H4 (cell line): ENCODE data around the gene CNTN4. TPM values are rescaled to one million over a fixed set of nuclear protein-coding genes. Genes with fewer than 3 reads are reported as not detected.

Source experiments
- DNase-seq: peaks from one replicate; pipeline ENCODE4 v3.0.0-alpha.2; 2015; ENCODE audit warnings: low spot score
- total RNA-seq: library from RNA; depleted of rRNA; stranded (reverse); fragments of >200 nt; shearing (Covaris generic); gene quantifications from 2 replicates; pipeline ENCODE4 v1.2.3, GENCODE V29; 2014

The CNTN4 gene
- total RNA-seq, 1 experiment from 2014 or later: 2.3 TPM

DNA sequence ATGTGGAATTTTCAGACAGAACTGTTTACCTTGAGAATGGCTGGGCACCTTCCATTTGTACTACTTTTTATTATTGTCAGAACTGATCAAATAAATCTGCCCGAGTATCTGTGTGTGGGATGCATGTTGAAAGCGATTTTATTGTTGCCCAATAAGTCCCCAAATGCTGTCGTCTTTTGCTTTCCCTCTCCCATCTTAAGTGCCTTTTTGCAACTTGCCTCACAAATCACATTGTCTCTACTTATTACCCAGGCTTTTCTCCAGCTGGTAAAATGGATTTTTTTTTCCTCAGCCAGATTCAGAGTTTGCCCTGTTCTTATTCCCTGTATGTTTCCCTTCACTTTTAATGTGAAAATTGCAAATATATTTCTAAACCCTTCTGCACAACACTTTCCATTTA, 163.1 kb downstream of the CNTN4 start:
- no peak for DNase-seq

DNA sequence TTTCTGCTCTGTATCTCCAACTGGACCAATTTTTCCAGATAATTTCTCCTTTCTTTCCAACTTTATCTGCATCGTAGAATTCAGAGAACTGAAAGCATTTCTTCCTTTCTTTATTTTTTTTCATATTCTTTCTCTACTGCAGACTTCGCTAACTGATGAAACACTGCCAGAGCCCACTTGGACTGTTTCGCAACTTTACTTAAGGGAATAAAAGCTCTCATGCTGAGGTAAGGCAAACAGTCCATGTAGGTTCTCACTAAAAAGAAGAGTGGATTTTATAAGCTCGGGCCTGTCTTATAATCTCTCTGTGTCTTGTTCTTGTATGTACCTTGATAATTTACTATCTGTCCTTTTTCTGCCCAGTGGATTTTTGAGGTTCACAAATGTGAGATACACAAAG, 163.5 kb downstream of the CNTN4 start:
- DNase-seq: no peak

DNA sequence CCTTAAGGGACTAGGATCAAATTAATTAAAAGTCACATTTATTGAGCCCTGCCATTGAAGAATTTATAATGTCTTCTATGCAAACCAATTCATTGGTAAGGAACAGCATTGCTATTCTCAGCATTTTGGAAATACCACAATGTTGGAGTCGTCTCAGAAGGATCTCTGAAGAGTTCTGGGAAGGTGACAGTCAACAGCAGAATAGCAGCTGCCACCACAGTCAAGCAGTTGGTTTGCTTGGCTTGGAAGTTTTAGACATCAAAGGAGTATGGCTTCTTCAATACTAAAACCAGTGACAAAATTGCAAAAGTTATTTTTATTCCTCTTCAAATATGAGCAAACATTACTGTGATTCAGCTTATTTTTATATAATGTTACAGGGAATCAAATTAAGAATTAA, 167.9 kb downstream of the CNTN4 start:
- no peak for DNase-seq

DNA sequence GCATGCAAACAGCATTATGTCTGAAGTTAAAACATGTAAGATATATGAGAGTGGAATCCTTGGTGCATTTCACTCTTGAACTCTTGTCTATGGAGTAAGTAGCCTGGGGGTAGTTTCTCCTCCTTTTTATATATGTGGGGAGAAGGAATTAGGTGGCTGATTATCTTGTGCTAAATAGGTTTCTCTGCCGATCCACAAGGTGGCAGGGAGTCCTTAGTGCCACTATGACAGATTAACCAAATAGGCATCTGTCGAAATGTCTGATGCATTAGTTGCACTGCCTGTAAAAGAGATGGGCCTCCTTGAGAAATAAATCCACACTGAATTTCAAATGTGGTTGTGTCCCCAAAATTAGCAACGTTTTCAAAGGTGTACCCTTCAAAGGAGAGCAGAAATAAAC, 170.1 kb downstream of the CNTN4 start:
- peak; percentile 30 for DNase-seq

GRCh38 chr3:2274526-2274925, 175.9 kb downstream of the CNTN4 start:
- DNase-seq: no peak

DNA sequence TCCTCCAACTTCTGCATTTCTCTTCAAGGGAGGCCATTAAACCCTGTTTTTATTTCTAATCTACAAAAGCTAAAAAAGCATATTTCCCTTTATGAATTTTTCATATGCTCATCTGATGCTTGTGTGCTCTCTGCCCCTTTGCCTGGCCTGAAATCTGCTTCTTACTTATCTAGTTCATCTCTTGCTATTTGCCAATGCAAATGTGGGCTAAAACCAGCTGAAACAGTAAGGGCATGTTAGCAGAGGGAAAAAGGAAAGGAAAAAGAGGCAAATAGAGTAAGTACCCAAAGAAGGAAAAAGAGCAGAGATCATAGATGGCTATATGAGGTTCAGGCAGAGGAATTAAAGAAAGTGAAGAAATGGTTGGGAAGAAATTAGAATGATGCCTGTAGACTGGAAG, 185.2 kb downstream of the CNTN4 start:
- no peak for DNase-seq

GRCh38 chr3:2300938-2301337, 202.3 kb downstream of the CNTN4 start:
- no peak for DNase-seq

DNA sequence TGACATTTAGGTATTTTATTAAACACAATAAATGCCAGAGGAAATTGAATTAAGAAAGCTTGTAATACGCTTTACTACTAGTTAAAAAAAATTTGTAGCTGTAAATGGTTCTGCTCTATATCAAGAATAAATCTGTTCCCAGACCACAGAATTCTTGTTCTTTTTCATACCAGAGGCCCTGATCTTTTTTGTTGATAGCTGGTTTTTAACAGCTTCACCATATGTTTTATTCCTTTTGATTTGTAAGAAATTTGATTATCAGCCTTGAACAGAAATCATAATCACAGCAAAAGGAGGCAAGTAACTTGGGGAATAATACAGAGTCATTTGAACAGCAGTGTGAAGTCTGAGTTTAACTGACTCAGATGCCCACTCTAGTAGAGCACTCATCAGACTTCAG, 202.7 kb downstream of the CNTN4 start:
- no peak for DNase-seq

DNA sequence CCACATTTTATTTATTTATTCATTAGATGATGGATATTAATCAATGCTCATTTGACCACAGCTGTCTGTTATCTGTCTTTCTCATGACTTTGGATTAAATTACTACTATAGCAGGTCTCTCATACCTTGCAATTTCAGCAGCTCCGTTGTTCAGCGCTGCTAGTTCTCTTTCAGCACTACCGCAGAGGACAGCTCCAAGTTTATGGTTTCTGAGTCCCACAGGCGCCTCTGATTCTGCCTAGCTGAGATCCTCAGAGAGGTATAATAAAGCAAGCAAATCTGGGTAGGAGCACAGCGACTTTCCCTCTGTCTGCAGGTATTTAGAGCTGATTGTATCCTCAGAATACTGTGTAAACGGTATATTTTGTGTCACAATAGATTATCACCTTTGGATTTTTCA, 204.9 kb downstream of the CNTN4 start:
- DNase-seq: peak; percentile 19

DNA sequence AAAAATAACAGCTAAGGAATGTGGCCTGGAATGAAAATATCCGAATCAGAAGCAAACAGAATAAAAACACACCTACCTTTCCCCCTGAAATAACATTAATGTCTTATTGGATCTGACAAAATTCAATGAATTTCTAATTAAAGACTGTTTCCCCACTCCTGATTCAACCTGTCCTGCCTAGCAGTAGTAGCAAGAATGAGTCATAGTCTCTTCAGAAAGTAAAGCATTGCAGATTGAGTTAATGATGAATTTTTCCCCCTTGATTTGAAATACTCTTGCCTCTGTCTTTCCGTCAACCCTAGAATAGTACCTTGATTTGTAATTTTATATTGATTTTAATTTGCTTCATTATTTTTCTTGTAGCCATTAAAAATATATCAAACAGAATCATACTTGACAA, 212.4 kb downstream of the CNTN4 start:
- DNase-seq: no peak

- DNase-seq: no peak
Measured at GRCh38 chr3:2317521-2317920, 218.9 kb downstream of the CNTN4 start.

DNA sequence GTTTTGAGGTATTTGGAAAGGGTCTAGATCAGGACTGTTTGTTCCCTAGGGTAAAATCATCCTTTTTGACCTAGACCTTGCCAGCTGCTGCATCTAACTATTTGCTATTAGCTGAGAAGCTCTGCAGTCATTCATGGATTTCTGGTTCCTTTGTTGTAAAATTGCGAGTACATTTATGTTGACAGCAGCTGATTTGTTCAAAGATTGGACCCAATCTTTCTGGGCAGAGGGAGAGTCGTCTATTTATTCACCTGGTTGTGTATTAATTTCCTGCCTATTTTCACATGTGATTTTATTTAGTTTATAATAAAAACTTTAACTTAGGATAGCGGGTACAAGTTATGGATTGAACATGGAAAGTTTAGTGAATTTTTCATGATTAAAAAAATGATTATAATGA, 236.3 kb downstream of the CNTN4 start:
- DNase-seq: no peak

DNA sequence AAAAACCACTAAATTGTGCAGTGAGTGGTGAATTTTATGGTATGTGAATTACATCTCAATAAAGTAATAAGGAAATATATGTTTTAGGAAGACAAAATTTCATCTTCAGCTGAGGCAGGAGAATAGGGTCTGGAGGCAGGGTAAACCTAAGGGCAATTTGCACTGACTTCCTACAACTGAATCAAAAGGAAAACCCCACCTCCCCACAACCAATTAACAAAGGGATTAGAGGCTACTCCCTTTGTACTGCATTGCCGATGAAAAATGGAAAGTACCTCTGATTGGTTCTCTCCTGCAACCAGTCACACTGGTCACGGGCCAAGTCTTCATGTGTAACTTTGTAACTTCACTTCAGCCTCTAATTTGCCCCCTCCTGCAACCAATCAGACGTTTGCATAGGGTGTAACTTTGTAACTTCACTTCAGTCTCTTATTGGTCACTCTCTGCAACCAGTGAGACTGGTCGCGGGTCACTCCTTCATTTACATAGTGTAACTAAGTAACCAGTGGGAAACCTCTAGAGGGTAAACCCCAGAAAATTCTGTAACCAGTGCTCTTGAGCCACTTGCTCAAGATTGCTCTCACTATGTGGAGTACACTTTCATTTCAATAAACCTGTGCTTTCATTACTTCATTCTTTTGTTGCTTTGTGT, 244.5 kb downstream of the CNTN4 start:
- no peak for DNase-seq

GRCh38 chr3:2352134-2352762, 253.6 kb downstream of the CNTN4 start:
- DNase-seq: no peak

- DNase-seq: peak; percentile 93
Measured at GRCh38 chr3:2354702-2355101, 256.0 kb downstream of the CNTN4 start.

DNA sequence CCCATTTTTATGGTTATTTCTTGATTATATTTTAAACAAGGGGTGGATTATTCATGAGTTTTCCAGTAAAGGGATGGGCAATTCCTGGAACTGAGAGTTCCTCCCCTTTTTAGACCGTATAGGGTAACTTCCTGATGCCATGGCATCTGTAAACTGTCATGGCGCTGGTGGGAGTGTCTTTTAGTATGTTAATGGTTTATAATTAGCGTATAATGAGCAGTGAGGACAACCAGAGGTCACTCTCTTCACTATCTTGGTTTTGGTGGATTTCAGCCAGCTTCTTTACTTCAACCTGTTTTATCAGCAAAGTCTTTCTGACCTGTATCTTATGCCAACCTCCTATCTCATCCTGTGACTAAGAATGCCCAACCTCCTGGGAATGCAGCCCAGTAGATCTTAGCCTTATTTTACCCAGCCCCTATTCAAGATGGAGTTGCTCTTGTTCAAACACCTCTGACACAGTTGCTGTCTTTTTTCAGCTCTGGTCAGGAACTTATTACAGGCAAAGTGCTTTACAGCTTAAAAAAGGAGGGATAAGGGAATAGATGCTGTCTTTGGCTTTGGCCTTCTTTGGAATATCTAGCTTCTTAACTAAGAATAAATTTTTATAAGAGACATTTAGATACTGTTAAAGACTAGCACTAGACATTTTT, 257.8 kb downstream of the CNTN4 start:
- DNase-seq: peak; percentile 13

GRCh38 chr3:2360815-2361214, 262.1 kb downstream of the CNTN4 start:
- DNase-seq: no peak

DNA sequence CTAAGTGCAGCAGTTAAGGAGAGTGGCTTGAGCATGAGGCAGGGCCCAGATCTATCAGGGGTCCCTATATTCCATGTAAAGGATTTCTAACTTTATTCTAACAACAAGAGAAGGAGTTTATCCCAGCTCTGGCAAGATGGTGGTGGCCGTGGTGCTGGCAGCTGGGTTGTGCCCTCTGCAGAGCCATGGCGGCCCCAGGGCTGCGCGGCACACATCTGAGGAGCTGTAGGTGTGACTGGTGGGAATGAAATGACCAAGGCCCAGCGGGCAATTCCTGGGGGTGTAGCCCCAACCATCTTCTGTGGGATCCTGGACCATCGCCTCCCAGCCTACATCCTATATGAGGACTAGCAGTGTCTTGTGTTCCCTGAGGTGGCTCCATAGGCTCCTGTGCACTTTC, 263.5 kb downstream of the CNTN4 start:
- DNase-seq: no peak

GRCh38 chr3:2363854-2364253, 265.2 kb downstream of the CNTN4 start:
- no peak for DNase-seq

- DNase-seq: no peak
Measured at GRCh38 chr3:2370317-2370716, 271.7 kb downstream of the CNTN4 start.

GRCh38 chr3:2372306-2372705, 273.6 kb downstream of the CNTN4 start:
- DNase-seq: no peak

GRCh38 chr3:2375376-2375775, 276.7 kb downstream of the CNTN4 start:
- DNase-seq: no peak

DNA sequence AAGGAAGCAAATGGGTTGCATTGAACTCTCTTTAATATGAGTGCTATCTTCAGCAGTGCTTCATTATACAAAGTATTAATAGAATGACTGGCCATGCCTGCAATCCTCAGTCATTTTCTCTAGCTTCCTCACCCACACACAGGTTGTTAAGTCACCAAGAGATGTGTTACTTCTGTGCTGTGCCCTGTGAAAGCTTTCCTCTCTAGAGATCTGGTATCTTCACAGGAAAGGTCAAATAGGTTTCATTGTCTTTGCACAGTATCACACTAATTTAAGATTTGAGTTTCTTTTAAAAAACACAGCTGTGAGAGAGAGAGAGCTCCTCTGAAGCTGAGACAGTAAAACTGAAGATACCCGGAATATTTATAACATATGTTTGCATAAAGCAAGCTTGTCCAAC, 278.6 kb downstream of the CNTN4 start:
- DNase-seq: no peak
